ENCODE data around the gene RELN.

Gene RELN

GRCh38 chr7:103668279-103668941 lies 321.0 kb downstream of the RELN start:
- no peak for DNase-seq

GRCh38 chr7:103666326-103666725 lies 323.1 kb downstream of the RELN start:
- DNase-seq: no peak

GRCh38 chr7:103664577-103664976 lies 324.9 kb downstream of the RELN start:
- no peak for DNase-seq

DNA sequence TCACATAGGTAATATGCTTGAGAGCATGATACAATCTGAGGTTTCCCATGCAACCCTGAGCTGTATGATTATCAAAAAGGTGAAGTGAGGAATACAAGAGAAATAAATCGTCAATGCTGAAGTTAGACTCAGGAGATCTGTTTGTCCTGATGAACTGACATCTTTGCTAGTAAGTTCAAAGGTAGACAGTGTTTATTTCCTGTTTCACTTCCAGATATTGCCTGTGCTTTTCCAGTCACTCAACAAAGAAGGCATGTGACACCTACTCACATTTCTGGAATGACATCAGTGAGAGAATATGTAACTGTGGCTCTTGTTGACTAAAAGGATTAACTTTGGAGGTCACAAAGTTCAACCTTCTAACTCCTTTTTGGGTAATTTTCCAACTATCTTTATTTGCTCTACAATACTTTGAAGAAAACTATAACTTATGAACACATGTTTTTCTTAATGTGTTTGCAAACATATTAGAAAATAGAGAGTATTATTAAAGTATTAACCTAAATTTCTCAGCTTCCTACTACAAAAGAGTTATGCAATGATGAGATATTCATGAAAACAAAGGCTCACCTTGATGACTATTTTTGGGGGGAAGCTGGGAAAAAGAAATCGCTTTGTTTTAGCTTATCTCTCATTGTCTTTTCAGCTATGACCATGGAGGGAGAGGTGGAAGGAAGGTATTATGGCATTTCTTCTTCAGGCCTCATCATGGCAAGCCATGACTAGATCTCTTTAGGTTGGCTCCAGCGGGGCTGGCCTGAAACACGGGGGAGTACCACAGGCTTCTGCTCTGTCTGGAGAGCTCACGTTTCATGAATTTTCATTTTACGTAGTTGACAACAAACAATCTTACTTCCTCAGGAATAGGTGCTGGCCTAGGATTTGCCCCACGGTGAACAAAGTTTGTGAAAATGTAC lies 328.7 kb downstream of the RELN start:
- no peak for DNase-seq

GRCh38 chr7:103658055-103659005 lies 331.1 kb downstream of the RELN start:
- DNase-seq: no peak

DNA sequence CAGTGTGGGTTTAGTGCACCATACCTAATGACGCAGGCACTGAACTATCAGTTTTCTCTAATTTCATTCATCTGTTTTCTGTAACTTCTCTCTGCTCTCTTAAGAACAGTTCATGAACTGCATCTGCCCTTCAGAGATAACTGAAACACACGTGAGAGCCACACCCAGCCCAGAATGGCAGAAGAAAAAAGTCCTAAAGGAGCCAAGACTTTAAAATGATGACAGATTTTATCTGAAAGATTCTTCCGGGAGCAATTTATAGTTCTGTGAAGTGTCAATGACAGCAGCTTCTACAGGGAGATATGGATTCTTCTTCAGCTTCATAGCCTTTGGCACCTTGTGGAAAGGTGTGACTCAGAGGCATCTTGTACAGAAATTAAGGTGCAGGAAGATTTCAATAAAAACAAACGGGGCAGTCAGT lies 332.0 kb downstream of the RELN start:
- no peak for DNase-seq

DNA sequence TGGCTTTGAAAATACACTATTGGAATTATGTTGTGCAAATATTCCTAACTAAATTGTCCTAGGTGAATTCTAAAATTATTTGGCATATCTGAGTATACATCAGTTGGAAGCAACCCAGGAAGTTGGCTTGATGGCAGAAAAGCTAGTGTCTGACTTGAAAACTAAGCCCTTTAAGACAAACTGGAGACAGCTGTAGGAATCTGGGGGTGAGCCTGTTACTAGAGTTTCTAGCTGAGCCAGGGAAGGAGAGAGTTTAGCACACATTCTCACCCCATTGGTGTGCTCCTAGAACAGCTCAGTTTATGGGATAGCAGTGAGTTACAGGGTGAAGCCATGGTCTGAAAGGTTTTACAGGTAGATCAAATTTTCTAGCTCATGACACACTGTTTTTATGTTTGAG lies 333.2 kb downstream of the RELN start:
- no peak for DNase-seq

- no peak for DNase-seq
Observed at GRCh38 chr7:103651593-103652377, 337.7 kb downstream of the RELN start.

- DNase-seq: no peak
Observed at GRCh38 chr7:103649052-103649451, 340.4 kb downstream of the RELN start.

- DNase-seq: no peak
Observed at GRCh38 chr7:103648135-103648534, 341.3 kb downstream of the RELN start.

DNA sequence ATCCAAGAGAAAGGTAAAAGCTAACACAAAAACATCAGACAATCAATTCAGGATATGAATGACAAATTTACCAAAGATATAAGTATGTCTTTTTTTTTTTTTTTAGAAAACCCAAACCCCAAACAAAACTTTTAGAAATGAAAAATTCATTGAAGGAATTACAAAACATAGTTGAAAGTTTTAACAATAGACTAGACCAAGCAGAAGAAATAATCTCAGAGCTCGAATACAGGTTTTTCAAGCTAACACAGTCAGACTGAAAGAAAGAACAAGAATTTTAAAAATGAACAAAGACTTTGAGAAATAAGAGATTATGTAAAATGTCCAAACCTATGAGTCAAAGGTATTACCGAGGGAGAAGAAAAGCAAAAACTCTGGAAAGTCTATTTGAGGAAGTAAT lies 345.1 kb downstream of the RELN start:
- DNase-seq: no peak

DNA sequence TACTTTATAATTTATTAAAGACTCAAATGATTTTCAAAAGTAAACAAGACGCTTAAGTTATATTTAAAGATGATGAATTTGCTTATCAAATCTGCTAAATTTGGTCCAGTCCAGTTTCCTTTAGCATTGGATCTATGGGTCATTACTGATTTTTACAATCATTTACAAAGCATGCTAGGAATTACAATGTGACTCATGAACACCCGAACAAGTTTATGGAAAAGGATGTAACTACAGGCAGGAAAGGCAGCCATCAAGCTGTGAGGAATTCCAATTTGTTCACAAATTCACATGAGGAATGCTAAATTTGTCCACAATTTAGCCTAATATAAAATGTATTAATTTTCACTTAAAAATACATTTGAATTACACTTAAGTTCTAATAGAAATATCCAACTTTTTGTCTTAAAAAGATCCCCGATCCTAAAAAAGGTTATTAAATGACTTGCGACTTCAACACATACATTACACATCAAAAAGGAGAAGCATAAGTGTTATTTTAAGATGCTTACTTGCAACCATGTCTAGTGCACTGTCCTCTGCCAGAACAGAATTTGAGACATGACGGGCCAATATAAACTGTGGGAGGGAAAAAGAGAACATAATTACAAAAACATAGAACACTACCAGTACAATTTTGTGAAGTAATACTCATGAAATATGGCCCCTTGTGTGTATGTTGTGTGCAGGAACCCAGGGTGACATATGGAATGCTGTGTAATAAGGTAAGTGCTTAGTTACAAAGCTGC lies 349.3 kb downstream of the RELN start:
- no peak for DNase-seq

DNA sequence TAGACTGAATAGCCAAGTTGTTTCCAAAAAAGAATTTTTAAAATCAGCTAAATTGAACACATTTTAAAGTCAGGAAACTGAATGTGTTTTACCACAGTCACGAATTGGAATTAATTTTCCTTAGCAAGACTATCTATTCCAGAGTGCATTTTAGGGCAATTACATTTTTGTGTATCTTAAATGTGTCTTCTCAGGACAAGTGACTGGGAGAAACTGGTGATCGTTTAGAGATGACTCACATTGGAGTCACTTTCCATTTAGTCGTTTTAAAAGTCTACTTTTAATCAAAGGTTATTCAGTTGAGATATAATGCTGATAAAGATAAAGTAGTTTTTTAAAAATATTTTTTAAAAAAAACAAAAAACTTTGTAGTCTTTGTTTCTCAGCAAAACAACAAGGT lies 351.7 kb downstream of the RELN start:
- no peak for DNase-seq

- no peak for DNase-seq
Observed at GRCh38 chr7:103637094-103637493, 352.4 kb downstream of the RELN start.

DNA sequence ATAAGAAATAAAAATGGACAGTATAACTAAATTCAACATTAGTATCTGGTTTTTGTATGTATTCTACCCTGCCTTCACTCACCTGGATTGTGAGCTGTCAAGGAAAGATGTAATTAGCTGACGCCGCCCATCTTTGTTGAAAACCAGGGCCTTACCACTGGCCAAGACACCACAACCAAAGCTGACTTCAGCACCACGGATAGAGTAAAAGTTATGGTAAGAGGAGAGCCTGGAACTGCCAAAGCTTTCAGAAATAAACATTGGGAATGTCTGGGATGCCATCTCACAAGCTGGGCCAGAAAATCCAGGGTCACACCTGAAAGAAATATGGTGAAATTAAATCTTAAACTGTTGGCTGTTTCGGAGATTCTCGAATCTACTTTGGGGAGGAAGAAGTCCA lies 353.3 kb downstream of the RELN start:
- DNase-seq: no peak

DNA sequence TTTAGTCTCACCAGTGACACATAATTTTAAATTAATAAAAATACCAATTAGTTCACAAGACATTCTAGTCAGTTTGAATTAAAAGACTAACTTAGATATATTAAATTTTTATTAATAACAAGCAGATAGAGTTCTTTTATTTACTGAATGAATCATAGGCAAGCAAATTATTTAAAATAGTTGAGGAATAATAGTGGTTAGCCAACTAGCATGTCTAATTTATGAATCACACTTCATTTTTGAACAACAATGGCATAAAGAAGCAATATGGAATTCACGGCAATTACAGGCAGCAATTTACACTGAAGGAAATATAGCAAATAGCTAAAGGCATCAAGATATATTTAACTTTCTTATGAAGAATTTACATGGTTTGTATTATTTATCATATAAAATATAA lies 356.5 kb downstream of the RELN start:
- DNase-seq: no peak

GRCh38 chr7:103632005-103632639 lies 357.3 kb downstream of the RELN start:
- DNase-seq: no peak

- DNase-seq: no peak
Observed at GRCh38 chr7:103630318-103630717, 359.1 kb downstream of the RELN start.

GRCh38 chr7:103628742-103629141 lies 360.7 kb downstream of the RELN start:
- no peak for DNase-seq

DNA sequence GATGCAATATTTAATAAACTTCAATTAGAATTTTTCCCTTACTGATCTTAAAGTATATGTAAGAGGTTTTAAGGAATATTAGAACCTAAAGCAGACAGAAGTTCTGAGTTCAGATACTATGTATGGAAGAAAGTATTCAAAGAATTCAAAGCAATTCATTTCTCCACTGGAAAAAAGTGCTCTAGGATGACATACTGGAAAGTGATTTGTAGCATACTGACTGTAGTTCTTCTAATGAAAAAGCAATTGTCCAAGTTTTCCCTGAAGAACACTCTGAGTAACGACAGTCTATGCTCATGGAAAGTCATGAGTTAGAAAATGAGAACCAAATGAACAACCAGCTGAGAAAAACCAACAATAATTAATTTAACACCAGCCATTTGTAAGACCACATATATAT lies 362.7 kb downstream of the RELN start:
- no peak for DNase-seq

DNA sequence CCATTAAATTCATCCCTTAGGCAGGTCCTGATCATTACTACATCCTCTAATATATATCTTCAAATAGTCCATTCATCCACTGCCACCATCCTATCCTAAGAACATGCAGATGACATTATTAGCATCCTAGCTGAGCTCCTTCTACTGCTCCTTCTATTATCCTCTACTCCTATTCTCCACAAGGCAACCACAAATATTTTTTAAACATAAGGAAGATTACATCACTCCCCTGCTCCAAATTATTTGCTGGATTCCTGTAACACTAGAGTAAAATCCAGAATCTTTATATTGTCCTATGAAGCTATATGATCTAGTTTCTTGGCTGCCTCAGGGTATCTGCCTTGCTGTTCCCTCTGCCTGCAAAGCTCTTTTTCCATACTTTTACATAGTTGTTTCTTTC lies 367.2 kb downstream of the RELN start:
- DNase-seq: no peak
